Ishikawa (cell line): ENCODE results near the gene NDUFC1.
A peak's percentile ranks its signal among the peaks of the same experiment; 100 is the strongest.

Source experiments
- CEBPB ChIP-seq: IDR thresholded peaks from 2 replicates; pipeline ENCODE4 v1.6.1; 2012
- CREB1 ChIP-seq: IDR thresholded peaks from 2 replicates; pipeline ENCODE4 v1.6.1; 2012; ENCODE audit warnings: low read depth
- EGR1 ChIP-seq: IDR thresholded peaks from 2 replicates; pipeline ENCODE4 v1.6.1; 2012
- EP300 ChIP-seq: IDR thresholded peaks from 2 replicates; pipeline ENCODE4 v1.6.1; 2012; ENCODE audit warnings: borderline replicate concordance
- FOXM1 ChIP-seq: IDR thresholded peaks from 2 replicates; pipeline ENCODE4 v1.6.1; 2012; ENCODE audit warnings: low read depth, borderline replicate concordance
- MAX ChIP-seq: IDR thresholded peaks from 2 replicates; pipeline ENCODE4 v1.6.1; 2012
- NFIC ChIP-seq: IDR thresholded peaks from 2 replicates; pipeline ENCODE4 v1.6.1; 2012
- RAD21 ChIP-seq: IDR thresholded peaks from 2 replicates; pipeline ENCODE4 v1.6.1; 2012; ENCODE audit warnings: low read depth
- REST ChIP-seq: IDR thresholded peaks from 2 replicates; pipeline ENCODE4 v1.6.1; 2012; ENCODE audit warnings: low read depth, mild to moderate bottlenecking
- TAF1 ChIP-seq: IDR thresholded peaks from 2 replicates; pipeline ENCODE4 v1.6.1; 2012; ENCODE audit warnings: low read depth, mild to moderate bottlenecking
- TCF12 ChIP-seq: IDR thresholded peaks from 2 replicates; pipeline ENCODE4 v1.6.1; 2012; ENCODE audit warnings: low read depth
- TEAD4 ChIP-seq: IDR thresholded peaks from 2 replicates; pipeline ENCODE4 v1.6.1; 2012
- USF1 ChIP-seq: IDR thresholded peaks from 2 replicates; pipeline ENCODE4 v1.6.1; 2012
- YY1 ChIP-seq: IDR thresholded peaks from 2 replicates; pipeline ENCODE4 v1.6.1; 2012; ENCODE audit warnings: low read depth
- ZBTB7A ChIP-seq: IDR thresholded peaks from 2 replicates; pipeline ENCODE4 v1.6.1; 2012; ENCODE audit warnings: low read depth

Gene NDUFC1

GRCh38 chr4:139295942-139296299 is 6.4 kb downstream of the NDUFC1 start:
- no peak for TF ChIP-seq FOXM1
- no peak for TF ChIP-seq CEBPB
- TF ChIP-seq EP300 = no peak
- TF ChIP-seq MAX = no peak
- no peak for TF ChIP-seq TEAD4
- no peak for TF ChIP-seq RAD21
- TF ChIP-seq REST = no peak
- TF ChIP-seq TAF1 = no peak
- TF ChIP-seq ZBTB7A = no peak

GRCh38 chr4:139295206-139295941 is 6.9 kb downstream of the NDUFC1 start:
- TF ChIP-seq USF1 = no peak
- TF ChIP-seq TAF1 = peak; percentile 98
- TF ChIP-seq NFIC = no peak
- 0 out of 2 replicates have a peak, but pooled peaks have one; percentile 65 for TF ChIP-seq ZBTB7A
- peak; percentile 57 for TF ChIP-seq EGR1
- 0 out of 2 replicates have a peak, but pooled peaks have one; percentile 25 for TF ChIP-seq REST
- peak; percentile 97 for TF ChIP-seq YY1
- TF ChIP-seq FOXM1 = no peak
- no peak; the same call in 1 of the 2 replicates for TF ChIP-seq EP300
- peak; percentile 71 for TF ChIP-seq TEAD4
- TF ChIP-seq MAX = peak; percentile 78; the same call in 1 of the 2 replicates
- TF ChIP-seq TCF12 = peak; percentile 47; the same call in 1 of the 2 replicates
- peak; percentile 70 for TF ChIP-seq RAD21
- no peak for TF ChIP-seq CEBPB
- TF ChIP-seq CREB1 = no peak

- no peak for TF ChIP-seq TAF1
- TF ChIP-seq MAX = no peak
- no peak for TF ChIP-seq YY1
- TF ChIP-seq CREB1 = no peak
- no peak for TF ChIP-seq USF1
- no peak for TF ChIP-seq EP300
- no peak for TF ChIP-seq TCF12
- no peak for TF ChIP-seq REST
- no peak for TF ChIP-seq ZBTB7A
- TF ChIP-seq EGR1 = no peak
- TF ChIP-seq CEBPB = no peak
- TF ChIP-seq NFIC = no peak
- TF ChIP-seq FOXM1 = no peak
- TF ChIP-seq RAD21 = no peak
- no peak for TF ChIP-seq TEAD4
Measured at GRCh38 chr4:139286186-139286698, 16.0 kb downstream of the NDUFC1 start.

- no peak for TF ChIP-seq USF1
- TF ChIP-seq NFIC = no peak
- TF ChIP-seq CEBPB = no peak
- TF ChIP-seq REST = no peak
- TF ChIP-seq EGR1 = no peak
Measured at GRCh38 chr4:139282721-139283075, 19.6 kb downstream of the NDUFC1 start.
